ENCODE measurements around the gene ARHGAP23.

The ARHGAP23 gene

DNA sequence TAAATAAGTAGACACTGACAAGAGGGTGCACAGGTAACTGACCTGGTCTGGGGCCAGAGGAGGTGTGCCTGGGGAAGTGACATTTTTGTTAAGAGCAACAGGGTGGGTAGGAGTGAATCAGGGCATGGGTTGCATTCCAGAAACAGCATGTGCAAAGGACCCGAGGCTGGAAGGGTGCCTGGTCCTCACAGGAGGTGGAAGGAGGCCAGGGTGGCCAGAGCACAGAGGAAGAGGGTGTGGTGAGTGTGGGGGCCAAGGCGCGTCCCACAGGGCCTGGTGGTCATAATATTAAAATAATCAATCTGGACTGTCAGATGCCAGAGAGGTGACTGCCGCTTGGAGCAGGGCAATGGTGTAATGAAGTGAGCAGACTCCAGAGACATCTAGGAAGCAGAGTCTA is 14.3 kb downstream of the ARHGAP23 start:
- no peak for DNase-seq

DNA sequence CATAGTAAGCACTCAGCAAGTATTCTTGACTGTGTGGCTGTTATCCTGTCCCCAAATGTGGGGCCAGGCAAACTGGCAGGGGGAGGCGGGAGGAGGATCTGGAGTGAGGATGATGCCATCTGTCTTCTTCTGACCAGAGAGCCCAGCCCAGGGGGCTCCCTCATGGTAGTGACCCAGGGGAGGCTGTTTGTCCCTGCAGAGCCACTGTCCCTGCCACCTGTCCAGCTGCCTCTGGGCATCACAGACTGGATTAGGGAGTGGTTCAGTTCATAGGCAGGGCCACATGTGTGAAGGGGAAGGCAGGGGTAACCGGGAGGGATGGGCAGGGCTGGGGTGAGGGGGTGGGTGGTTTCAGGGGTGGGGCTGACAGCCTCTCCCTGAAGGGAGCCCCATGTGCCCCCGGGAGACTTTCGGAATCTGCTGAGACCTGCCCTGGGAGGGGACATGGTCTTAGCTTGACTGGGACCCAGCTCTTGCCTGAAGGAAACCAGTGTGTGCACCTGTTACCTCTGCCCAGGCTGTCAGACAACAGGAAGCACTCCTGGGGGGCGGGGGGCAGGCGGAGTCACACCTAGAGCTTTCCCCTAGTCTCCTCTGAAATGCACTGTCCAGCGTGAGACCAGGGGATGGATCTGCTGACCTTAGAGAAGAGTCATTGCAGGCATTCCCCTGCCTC is 15.2 kb downstream of the ARHGAP23 start:
- DNase-seq, result no peak

GRCh38 chr17:38444151-38444550 is 15.9 kb downstream of the ARHGAP23 start:
- peak in 47 of 51 donors; percentile 20 to 83 (median 56) for DNase-seq

DNA sequence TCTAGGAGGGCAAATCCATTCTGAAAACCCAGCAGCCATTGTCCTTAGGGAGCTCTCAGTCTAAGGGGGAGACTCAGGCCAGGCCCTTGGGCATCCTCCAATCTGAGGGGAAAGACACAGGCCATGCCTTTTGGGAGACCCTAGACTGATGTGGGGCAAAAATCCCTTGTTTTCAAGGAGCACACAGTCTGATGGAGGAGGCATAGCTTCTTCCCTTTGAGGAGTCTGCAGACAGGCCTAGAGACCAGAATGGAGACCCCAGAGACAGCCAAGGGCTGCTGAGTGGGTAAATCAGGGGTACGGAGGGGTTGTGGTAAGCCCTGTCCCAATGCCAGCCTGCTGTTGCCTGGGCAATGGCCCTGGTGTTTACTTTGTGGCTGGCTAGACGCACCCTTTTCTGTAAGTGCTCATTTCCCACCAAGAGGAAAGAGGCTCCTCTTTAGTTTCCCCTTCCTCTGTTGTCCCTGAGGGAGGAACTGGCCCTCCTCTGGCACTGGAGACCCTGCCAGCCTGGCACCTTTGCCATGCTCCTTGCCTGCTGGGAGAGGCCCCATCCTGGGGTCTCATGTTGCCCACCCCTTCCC is 19.3 kb downstream of the ARHGAP23 start:
- DNase-seq, result no peak

DNA sequence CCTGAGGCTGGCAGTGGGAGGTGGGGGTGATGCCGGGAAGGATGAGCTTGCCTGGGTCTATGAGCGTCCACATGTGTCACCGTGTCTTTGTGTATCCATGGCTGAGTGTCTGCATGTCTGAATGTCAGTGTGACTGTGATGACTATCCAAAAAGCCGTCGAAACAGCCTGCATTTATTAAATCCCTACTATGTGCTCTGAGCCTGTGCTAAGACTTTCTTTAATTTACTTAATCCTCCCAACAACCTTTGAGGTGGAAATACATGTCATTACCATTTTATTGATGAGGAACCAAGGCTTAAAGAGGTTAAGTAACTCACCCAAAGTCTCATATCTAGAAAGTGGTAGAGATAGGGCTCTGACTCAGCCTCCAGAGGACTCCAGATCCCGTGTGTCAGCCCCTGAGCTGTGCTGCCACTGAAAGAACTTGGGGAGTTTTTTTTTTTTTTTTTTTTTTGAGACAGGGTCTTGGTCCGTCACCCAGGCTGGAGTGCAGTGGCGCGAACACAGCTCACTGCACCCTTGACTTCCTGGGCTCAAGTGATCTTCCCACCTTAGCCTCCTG is 20.0 kb downstream of the ARHGAP23 start:
- DNase-seq, result no peak

- DNase-seq, result no peak
Measured at GRCh38 chr17:38449364-38449763, 21.1 kb downstream of the ARHGAP23 start.

GRCh38 chr17:38450557-38451029 is 22.3 kb downstream of the ARHGAP23 start:
- no peak for DNase-seq

DNA sequence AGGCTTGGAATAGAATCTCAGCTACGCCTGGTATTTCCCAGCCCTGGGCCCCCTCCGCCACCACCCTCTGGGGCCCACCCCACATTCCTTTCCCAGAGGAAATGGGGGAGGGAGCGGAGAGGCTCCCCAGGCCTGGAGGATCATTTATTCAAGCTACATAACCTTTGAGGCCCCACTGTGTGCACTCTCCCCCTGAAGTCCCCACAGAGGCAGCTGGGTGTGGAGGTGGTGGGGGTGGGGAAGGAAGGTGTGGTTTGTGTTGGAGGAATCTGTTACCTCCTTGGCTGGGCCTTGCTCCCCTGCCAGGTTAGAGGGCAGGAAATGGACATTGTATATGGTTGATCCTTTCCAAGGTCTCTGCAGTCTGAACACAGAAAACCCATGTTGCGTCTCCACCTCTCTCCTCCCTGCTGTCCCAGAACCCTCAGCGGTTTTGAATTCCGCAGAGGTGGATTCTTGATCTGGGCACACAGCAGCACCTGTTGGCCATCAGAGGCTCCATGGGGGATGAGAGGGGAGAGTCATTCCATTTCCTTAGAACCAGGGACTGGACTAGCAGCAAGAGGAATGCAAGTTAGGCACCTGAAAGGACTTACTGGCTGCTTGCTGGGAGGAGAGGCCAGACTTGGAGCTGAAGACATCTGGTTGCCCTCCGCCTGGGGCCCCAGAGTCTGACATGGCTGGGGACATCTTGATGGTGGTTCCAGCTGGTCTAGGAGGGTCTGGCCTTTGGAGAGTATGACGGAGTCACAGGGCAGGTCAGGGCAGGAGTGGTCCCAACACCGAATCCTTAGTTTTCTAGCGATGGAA is 23.0 kb downstream of the ARHGAP23 start:
- DNase-seq, result no peak

GRCh38 chr17:38451840-38452529 is 23.7 kb downstream of the ARHGAP23 start:
- DNase-seq, result peak in 21 of 51 donors; percentile 12 to 49 (median 30)

DNA sequence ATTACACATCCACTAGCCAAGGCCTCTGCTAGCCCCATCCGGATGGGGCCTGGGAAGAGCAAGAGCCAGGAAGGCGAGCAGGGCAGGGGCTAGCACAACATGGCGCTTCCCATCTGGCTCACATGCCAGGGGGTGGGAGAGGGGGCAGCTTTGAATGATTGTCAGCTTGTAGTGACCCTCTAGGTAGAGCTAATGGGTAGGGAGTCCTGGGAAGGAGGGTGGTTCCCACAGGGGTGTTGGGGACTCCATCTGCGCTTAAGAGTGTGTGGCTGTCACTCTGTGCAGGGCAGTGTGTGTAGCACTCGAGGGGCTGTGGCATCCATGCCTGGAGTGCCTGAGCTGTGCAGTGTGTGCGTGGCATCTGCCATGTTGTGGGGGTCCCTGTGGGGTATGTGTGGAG is 24.5 kb downstream of the ARHGAP23 start:
- DNase-seq, result no peak

GRCh38 chr17:38453951-38454421 is 25.7 kb downstream of the ARHGAP23 start:
- DNase-seq, result peak in 8 of 51 donors; percentile 38 to 63 (median 55)

GRCh38 chr17:38454532-38454931 is 26.3 kb downstream of the ARHGAP23 start:
- DNase-seq, result peak in 49 of 51 donors; percentile 25 to 95 (median 84)

DNA sequence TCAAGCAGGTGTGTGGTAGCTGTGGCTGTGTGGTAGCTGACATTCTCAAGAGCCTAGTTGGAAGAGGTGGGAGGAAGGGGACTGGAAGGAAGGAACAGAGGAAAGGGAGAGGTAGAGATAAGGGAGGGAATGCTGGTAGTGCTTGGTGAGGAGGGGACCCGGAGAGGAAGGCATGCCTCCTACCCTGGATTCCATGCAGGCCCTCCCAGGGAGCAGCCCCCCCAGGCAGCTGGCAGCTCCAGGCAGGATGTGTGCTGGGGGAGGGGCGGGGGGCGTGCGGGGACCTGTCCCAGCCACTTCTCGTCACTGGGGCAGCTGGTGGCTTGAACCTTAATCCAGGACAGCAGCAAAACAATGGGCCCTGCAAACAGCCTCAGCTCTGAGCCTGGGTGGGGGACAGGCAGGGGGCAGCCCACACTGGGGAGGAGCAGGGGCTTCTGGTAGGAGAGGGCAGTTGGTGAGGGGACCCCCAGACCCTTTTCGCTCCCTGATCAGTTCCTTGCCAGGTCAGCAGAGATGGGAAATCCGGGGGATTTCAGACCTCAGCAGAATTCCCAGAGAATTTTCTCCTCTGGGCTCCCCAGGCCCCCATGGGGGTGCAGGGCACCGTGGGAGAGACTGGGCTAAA is 27.1 kb downstream of the ARHGAP23 start:
- DNase-seq, result no peak

- DNase-seq, result no peak
Measured at GRCh38 chr17:38456031-38456815, 28.0 kb downstream of the ARHGAP23 start.

DNA sequence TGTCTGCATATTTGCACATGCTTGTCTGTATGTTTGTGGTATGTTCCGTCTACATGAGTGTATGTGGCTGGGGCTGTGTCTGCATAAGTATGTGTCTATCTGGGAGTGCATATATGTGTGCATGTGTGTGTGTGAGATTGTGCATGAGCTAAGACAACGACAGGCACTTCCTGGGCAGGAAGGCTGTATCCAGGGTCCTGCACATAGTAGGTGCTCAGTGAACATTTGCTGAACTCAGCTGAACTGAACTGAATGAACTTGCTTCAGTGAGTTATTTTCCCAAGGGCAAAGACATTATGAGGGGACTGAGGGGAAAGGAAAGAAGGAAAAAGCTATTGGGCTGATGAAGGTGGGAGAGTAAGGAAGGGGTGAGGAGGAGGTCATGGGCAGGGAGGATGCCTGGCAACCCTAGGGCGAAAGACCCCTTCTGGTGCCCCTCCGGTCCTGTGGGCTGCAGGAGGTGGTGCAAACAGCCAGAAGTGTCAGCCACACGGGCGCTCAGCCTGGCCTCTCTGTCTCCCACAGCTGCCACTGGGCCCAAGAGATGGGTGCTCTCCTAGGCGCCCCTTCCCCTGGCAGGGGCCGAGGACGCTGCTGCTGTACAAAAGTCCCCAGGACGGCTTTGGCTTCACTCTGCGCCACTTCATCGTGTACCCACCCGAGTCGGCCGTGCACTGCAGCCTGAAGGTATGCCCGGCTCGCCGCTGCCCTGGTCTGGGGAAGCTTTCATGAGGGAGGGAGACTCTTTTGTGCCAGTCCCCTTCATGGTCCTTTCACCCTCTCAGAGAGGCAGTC is 29.5 kb downstream of the ARHGAP23 start:
- DNase-seq, result no peak

DNA sequence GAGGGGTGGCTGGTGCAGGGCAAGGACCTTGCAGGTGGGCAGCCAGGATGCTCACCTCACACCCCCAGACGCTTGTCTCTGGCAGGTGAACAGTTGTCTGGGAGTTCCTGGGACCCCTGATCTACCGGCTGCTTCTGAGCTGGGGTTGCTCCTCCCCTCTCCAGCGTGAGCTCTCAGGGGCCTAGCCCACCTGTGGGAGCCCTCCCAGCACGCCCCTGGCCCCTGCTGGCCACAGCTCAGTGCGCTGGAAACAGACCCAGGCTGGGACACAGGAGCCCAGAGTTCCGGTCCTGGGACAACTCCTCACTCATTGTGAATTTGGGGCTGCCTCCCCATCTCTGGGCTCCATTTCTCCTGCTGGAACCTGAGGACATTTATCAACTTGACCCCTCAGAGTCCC is 30.3 kb downstream of the ARHGAP23 start:
- DNase-seq, result no peak

GRCh38 chr17:38459567-38459966 is 31.3 kb downstream of the ARHGAP23 start:
- no peak for DNase-seq

GRCh38 chr17:38460082-38460715 is 31.9 kb downstream of the ARHGAP23 start:
- DNase-seq, result no peak

Data from hypothalamus (tissue), 51 donors.